ENCODE results near the gene NRCAM.
"Not testable (repeated sequence)": the region's sequence is repeated elsewhere in the genome, so short reads cannot be mapped to it uniquely, and the experiment has no call there.

GRCh38 chr7:108272891-108273290 lies 183.3 kb downstream of the NRCAM start:
- TF ChIP-seq MAFK (IDR thresholded peaks at IDR 0.05; ENCODE audit: partially characterized antibody); POLR2A (IDR thresholded peaks at IDR 0.05; ENCODE audit: low read length); RAD21 (conservative IDR thresholded peaks at IDR 0.05 in 1 of 2, IDR thresholded peaks at IDR 0.05 in 1 of 2); MYC (IDR thresholded peaks at IDR 0.05; ENCODE audit: borderline replicate concordance, low read length); CTCF (IDR thresholded peaks at IDR 0.05); ELK1 (IDR thresholded peaks at IDR 0.05; ENCODE audit: low read depth, low read length); EHMT2 (IDR thresholded peaks at IDR 0.05; ENCODE audit: low read depth); ZSCAN20 (CRISPR knock-in tag; IDR thresholded peaks at IDR 0.05); CHD2 (IDR thresholded peaks at IDR 0.05; ENCODE audit: low read length, partially characterized antibody); REST (IDR thresholded peaks at IDR 0.05); USF2 (IDR thresholded peaks at IDR 0.05); E2F6 (IDR thresholded peaks at IDR 0.05; ENCODE audit: borderline replicate concordance, low read depth); MAZ (IDR thresholded peaks at IDR 0.05; ENCODE audit: borderline replicate concordance, low read depth, low read length); POLR2AphosphoS2 (conservative IDR thresholded peaks at IDR 0.05; ENCODE audit: low read length): not testable (repeated sequence)
